HCT116 (cell line): ENCODE data around the gene ANAPC2. TPM values are rescaled to one million over a fixed set of nuclear protein-coding genes. Genes with fewer than 3 reads are reported as not detected.

Source experiments
- ATAC-seq: fragments of 200-7000 bp; cut with Tn5 transposase; 2 replicates; pipeline ENCODE4 v1.9.1; 2020; ENCODE audit warnings: mild to moderate bottlenecking, moderate library complexity
- BruUV-seq: library from RNA; stranded (reverse); fragments of 400-500 nt; replicated peaks from 2 replicates; lab custom pipeline; 2021; lab: Mats Ljungman, UMichigan
- CTCF ChIA-PET: fragments of 300-600 bp; sonication (Branson Sonifier 250); formaldehyde crosslinking; loops from one replicate; lab custom pipeline; 2021; ENCODE audit warnings: antibody characterized with exemption; lab: Charles Lee
- POLR2A ChIA-PET: fragments of 300-600, 350-600 bp; sonication (Branson Sonifier 250); formaldehyde crosslinking; loops from one replicate; lab custom pipeline; 2021; ENCODE audit warnings: antibody characterized with exemption; lab: Charles Lee
- RAD21 ChIA-PET, 2 experiments: fragments of 300-600 bp; sonication (Branson Sonifier 250); formaldehyde crosslinking; loops; one replicate each; lab custom pipeline; 2023; ENCODE audit warnings: low total read pairs in 2 of 2; ENCODE audit not compliant: uncharacterized antibody in 2 of 2, unreplicated experiment in 2 of 2, low non-redundant PET in 1 of 2; lab: Charles Lee
- DNase-seq: peaks from one replicate; pipeline ENCODE4 v3.0.0-alpha.2; 2010; ENCODE audit warnings: low read depth, low spot score
- H2AFZ ChIP-seq: fragments of 200-600 bp; shearing (Covaris generic), sonication (generic); 2 replicates; pipeline ENCODE4 v1.6.1; 2017; ENCODE audit warnings: low read depth, mixed run types, mixed read lengths, antibody characterized with exemption, low read length; ENCODE audit not compliant: poor library complexity, severe bottlenecking
- H3K27ac ChIP-seq: 2 replicates; pipeline ENCODE4 v1.5.1; 2012; ENCODE audit warnings: low read depth, low read length
- H3K27me3 ChIP-seq: fragments of 200-600 bp; sonication (generic); 2 replicates; pipeline ENCODE4 v1.6.1; 2016; ENCODE audit warnings: mixed run types, low read length, mixed read lengths; ENCODE audit not compliant: insufficient read depth
- H3K36me3 ChIP-seq, 2 experiments: fragments of 200-500 bp in 1 of 2; fragments of 200-600 bp in 1 of 2; sonication (Bioruptor generic) in 1 of 2; sonication (generic) in 1 of 2; 2 replicates each; pipeline versions ENCODE4 v1.5.1 to v1.6.1; 2014 to 2016; ENCODE audit warnings: low read length in 2 of 2, inconsistent platforms in 1 of 2, mixed read lengths in 1 of 2, mixed run types in 1 of 2; ENCODE audit not compliant: insufficient read depth in 2 of 2, control insufficient read depth in 1 of 2
- H3K4me1 ChIP-seq, 2 experiments: fragments of 200-600 bp in 1 of 2; sonication (generic) in 1 of 2; 2 replicates each; pipeline versions ENCODE4 v1.5.1 to v1.6.1; 2012 to 2017; ENCODE audit warnings: low read length in 2 of 2, inconsistent platforms in 1 of 2, mild to moderate bottlenecking in 1 of 2, mixed read lengths in 1 of 2, mixed run types in 1 of 2, moderate library complexity in 1 of 2; ENCODE audit not compliant: insufficient read depth in 2 of 2, control insufficient read depth in 1 of 2
- H3K4me2 ChIP-seq: fragments of 200-600 bp; sonication (generic); 2 replicates; pipeline ENCODE4 v1.6.1; 2017; ENCODE audit warnings: mixed run types, low read length, mixed read lengths
- H3K4me3 ChIP-seq, 2 experiments: fragments of 200-600 bp in 1 of 2; sonication (generic) in 1 of 2; replicated peaks in 1 of 2; 2 replicates each; pipeline ENCODE4 v1.5.1; 2011 to 2016; ENCODE audit warnings: low read length in 2 of 2, control low read depth in 1 of 2, low read depth in 1 of 2, mild to moderate bottlenecking in 1 of 2, mixed read lengths in 1 of 2, mixed run types in 1 of 2
- H3K79me2 ChIP-seq: fragments of 200-600 bp; sonication (generic); 2 replicates; pipeline ENCODE4 v1.6.1; 2017; ENCODE audit warnings: mild to moderate bottlenecking, mixed run types, low read length, moderate library complexity, mixed read lengths; ENCODE audit not compliant: insufficient read depth
- H3K9ac ChIP-seq: fragments of 200-600 bp; sonication (generic); 2 replicates; pipeline ENCODE4 v1.6.1; 2016; ENCODE audit warnings: low read length, mixed read lengths
- H3K9me2 ChIP-seq: fragments of 200-600 bp; sonication (generic), shearing (Covaris generic); 2 replicates; pipeline ENCODE4 v1.6.1; 2017; ENCODE audit warnings: mixed run types, mild to moderate bottlenecking, moderate library complexity; ENCODE audit not compliant: insufficient read depth
- H3K9me3 ChIP-seq, 2 experiments: fragments of 200-500 bp in 1 of 2; fragments of 200-600 bp in 1 of 2; sonication (Bioruptor generic) in 1 of 2; sonication (generic) in 1 of 2; 2 replicates each; pipeline ENCODE4 v1.6.1; 2014 to 2017; ENCODE audit warnings: low read length in 2 of 2, mixed read lengths in 2 of 2, inconsistent platforms in 1 of 2, low read depth in 1 of 2, mild to moderate bottlenecking in 1 of 2, mixed run types in 1 of 2, moderate library complexity in 1 of 2; ENCODE audit not compliant: control insufficient read depth in 1 of 2, insufficient read depth in 1 of 2
- H4K20me1 ChIP-seq: fragments of 200-600 bp; sonication (generic), shearing (Covaris generic); 2 replicates; pipeline ENCODE4 v1.6.1; 2017; ENCODE audit warnings: mixed run types, mild to moderate bottlenecking, moderate library complexity; ENCODE audit not compliant: insufficient read depth
- EZH2 ChIP-seq: fragments of 200-600 bp; sonication (generic); IDR thresholded peaks from 2 replicates; pipeline ENCODE4 v1.6.1; 2017; ENCODE audit warnings: antibody characterized with exemption, mixed run types
- FOSL1 ChIP-seq: IDR thresholded peaks from 2 replicates; pipeline ENCODE4 v1.6.1; 2012; ENCODE audit warnings: low read depth
- POLR2AphosphoS5 ChIP-seq: IDR thresholded peaks from 2 replicates; pipeline ENCODE4 v1.6.1; 2011; ENCODE audit warnings: mild to moderate bottlenecking, low read depth, low read length, moderate library complexity
- RAD21 ChIP-seq: IDR thresholded peaks from 2 replicates; pipeline ENCODE4 v1.6.1; 2012; ENCODE audit warnings: low read depth, mild to moderate bottlenecking
- SIN3A ChIP-seq: IDR thresholded peaks from 2 replicates; pipeline ENCODE4 v1.6.1; 2012; ENCODE audit warnings: low read depth
- YY1 ChIP-seq: IDR thresholded peaks from 2 replicates; pipeline ENCODE4 v1.6.1; 2011; ENCODE audit warnings: low read length, low read depth, moderate library complexity, mild to moderate bottlenecking; ENCODE audit not compliant: insufficient replicate concordance; ENCODE audit errors: extremely low read depth
- intact Hi-C: fragments of 100-400 bp; cut with micrococcal nuclease; formaldehyde crosslinking; loops from 2 replicates; pipeline ENCODE4 v1.10.0; 2022
- total RNA-seq: library from RNA; stranded (reverse); gene quantifications from one replicate; pipeline ENCODE4 v1.2.1, GENCODE V29; 2021; ENCODE audit not compliant: unreplicated experiment

ANAPC2 gene
- total RNA-seq, 1 experiment from 2014 or later: 75.5 TPM

DNA sequence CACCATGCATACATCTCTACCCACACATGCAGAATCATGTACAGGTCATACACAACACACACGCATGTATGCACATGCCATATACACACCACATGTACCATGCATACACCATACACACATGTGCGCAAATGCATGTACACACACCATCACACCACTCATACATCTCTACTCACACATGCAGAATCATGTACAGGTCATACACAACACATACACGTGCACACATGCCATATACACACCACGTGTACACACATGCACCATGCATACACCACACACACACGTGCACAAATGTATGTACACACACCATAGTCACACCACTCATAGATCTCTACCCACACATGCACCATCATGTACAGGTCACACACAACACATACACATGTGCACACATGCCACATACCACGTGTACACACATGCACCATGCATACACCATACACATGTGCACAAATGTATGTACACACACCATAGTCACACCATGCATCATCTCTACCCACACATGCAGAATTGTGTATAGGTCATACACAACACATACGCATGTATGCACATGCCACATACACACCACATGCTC, 35.4 kb downstream of the ANAPC2 start:
- intact Hi-C loops: no loop called here
- Histone ChIP-seq H3K36me3 (no peaks in the 10 kb centered on the region), H3K9ac (no peak overlapping the region), H3K9me3 (no peaks in the 10 kb centered on the region; a peak in 1 of 4 replicates), H2AFZ (no peak overlapping the region), H3K9me2 (no peaks in the 10 kb centered on the region), H3K4me1 (peaks cover 12 to 33% of the 10 kb centered on the region in 2 experiments), H3K4me3 (no peak overlapping the region), H3K4me2 (no peak overlapping the region), H4K20me1 (no peaks in the 10 kb centered on the region), H3K27me3 (no peaks in the 10 kb centered on the region), H3K79me2 (no peaks in the 10 kb centered on the region), H3K27ac (no peak overlapping the region)
- CTCF ChIA-PET: interaction anchor here (2.7 kb wide), 1 partner anchor 10 kb away, joined by 15 read pairs; no protein-coding TSS in a partner anchor
- DNase-seq (no peak), ATAC-seq (no peak)
- RAD21 ChIA-PET: no interaction called here
- no peak for TF ChIP-seq EZH2
- TF ChIP-seq FOSL1: no peak
- no TSS peak for BruUV-seq
- POLR2A ChIA-PET: no interaction called here

DNA sequence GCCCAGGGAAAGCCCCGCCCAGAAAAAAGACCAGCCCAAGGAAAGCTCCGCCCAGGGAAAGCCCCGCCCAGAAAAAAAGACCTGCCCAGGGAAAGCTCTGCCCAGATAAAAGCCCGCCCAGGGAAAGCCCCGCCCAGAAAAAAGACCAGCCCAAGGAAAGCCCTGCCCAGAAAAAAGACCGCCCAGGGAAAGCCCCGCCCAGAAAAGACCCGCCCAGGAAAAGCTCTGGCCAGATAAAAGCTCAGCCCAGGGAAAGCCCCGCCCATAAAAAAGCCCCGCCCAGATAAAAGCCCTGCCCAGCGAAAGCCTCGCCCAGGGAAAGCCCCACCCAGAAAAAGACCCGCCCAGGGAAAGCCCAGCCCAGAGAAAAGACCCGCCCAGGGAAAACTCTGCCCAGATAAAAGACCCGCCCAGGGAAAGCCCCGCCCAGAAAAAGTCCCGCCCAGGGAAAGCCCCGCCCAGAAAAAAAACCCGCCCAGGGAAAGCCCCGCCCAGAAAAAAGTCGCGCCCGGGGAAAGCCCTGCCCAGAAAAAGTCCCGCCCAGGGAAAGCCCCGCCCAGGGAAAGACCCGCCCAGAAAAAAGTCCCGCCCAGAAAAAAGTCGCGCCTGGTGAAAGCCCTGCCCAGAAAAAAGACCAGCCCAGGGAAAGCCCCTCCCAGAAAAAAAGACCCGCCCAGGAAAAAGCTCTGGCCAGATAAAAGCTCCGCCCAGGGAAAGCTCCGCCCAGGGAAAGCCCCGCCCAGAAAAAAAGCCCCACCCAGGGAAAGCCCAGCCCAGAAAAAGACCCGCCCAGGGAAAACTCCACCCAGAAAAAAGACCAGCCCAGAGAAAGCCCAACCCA, 37.5 kb downstream of the ANAPC2 start:
- POLR2A ChIA-PET: interaction anchor here (0.6 to 3.1 kb wide), 19 partner anchors 11 to 906 kb away, joined by 3 to 20 read pairs (median 3); partner anchors contain the start of genes ANAPC2, LRRC26, NRARP and SSNA1
- CTCF ChIA-PET: interaction anchor here (0.7 to 2.7 kb wide), 17 partner anchors 11 to 1220 kb away, joined by 3 to 15 read pairs (median 6); partner anchors contain the start of genes ANAPC2, MAN1B1, RNF224 and SSNA1
- Histone ChIP-seq H3K4me3 (no peak overlapping the region), H3K9me2 (no peaks in the 10 kb centered on the region), H3K9ac (peak overlapping the region; percentile 30), H3K4me2 (0 out of 2 replicates have a peak overlapping the region, but pooled peaks have one; percentile 27), H3K36me3 (no peaks in the 10 kb centered on the region), H3K27me3 (no peaks in the 10 kb centered on the region), H2AFZ (no peak overlapping the region), H3K79me2 (no peaks in the 10 kb centered on the region), H3K9me3 (no peaks in the 10 kb centered on the region; a peak in 1 of 4 replicates), H4K20me1 (no peaks in the 10 kb centered on the region), H3K4me1 (peaks cover 12 to 22% of the 10 kb centered on the region in 2 experiments), H3K27ac (peak overlapping the region; percentile 47; the same call in 1 of the 2 replicates)
- TF ChIP-seq POLR2AphosphoS5: no peak
- no peak for TF ChIP-seq SIN3A
- no peak for TF ChIP-seq YY1
- no peak for TF ChIP-seq RAD21
- ATAC-seq (peak; percentile 75), DNase-seq (peak; percentile 79)
- intact Hi-C loops: no loop called here
- BruUV-seq: no TSS peak
- RAD21 ChIA-PET: interaction anchor here (0.6 to 1.2 kb wide), 7 partner anchors 11 to 279 kb away, joined by 3 to 11 read pairs (median 7); partner anchors contain the start of genes ANAPC2 (in 1 of the 2) and SSNA1 (in 1 of the 2)
